CD8-positive, alpha-beta memory T cell (primary cell): ENCODE measurements around the gene CRYBA2. TPM values are rescaled to one million over a fixed set of nuclear protein-coding genes. Genes with fewer than 3 reads are reported as not detected.
A peak's percentile ranks its signal among the peaks of the same experiment; 100 is the strongest.

Source experiments
- CTCF ChIA-PET: fragments of 350-600 bp; sonication (Branson Sonifier 250); formaldehyde crosslinking; loops from one replicate; lab custom pipeline; 2021; ENCODE audit warnings: antibody characterized with exemption; lab: Charles Lee
- POLR2A ChIA-PET: fragments of 350-600 bp; sonication (Branson Sonifier 250); formaldehyde crosslinking; loops from one replicate; lab custom pipeline; 2021; ENCODE audit warnings: antibody characterized with exemption; lab: Charles Lee
- DNase-seq, 5 donors: peaks; one replicate each; pipeline versions ENCODE4 v3.0.0 to v3.0.0-alpha.2; 2020 to 2022; ENCODE audit warnings: mixed read lengths in 1 of 5
- H3K27ac ChIP-seq: one replicate; pipeline ENCODE4 v1.7.0; 2013; ENCODE audit warnings: low read depth, mild to moderate bottlenecking, low read length, moderate library complexity
- H3K27me3 ChIP-seq: 2 replicates; pipeline ENCODE4 v1.7.0; 2013; ENCODE audit warnings: low read length, mild to moderate bottlenecking; ENCODE audit not compliant: insufficient read depth, poor library complexity, severe bottlenecking
- H3K36me3 ChIP-seq: 2 replicates; pipeline ENCODE4 v1.7.0; 2013; ENCODE audit warnings: mild to moderate bottlenecking, low read length, moderate library complexity; ENCODE audit not compliant: insufficient read depth
- H3K4me1 ChIP-seq: 2 replicates; pipeline ENCODE4 v1.7.0; 2013; ENCODE audit warnings: mild to moderate bottlenecking, low read length, moderate library complexity; ENCODE audit not compliant: insufficient read depth
- H3K4me3 ChIP-seq: 2 replicates; pipeline ENCODE4 v1.7.0; 2013; ENCODE audit warnings: mild to moderate bottlenecking, low read length
- H3K9me3 ChIP-seq: 2 replicates; pipeline ENCODE4 v1.7.0; 2013; ENCODE audit warnings: mild to moderate bottlenecking, low read length
- H3K27ac Mint-ChIP-seq, 8 donors: one replicate each; pipeline ENCODE4 v1.8.0; 2020 to 2021; ENCODE audit warnings: mixed read lengths in 8 of 8, mild to moderate bottlenecking in 6 of 8, inconsistent platforms in 3 of 8, moderate library complexity in 3 of 8
- H3K27me3 Mint-ChIP-seq, 2 donors: one replicate each; pipeline ENCODE4 v1.8.0; 2020 to 2021; ENCODE audit warnings: mixed read lengths in 2 of 2, mild to moderate bottlenecking in 1 of 2, moderate library complexity in 1 of 2
- H3K36me3 Mint-ChIP-seq, 3 donors: one replicate each; pipeline ENCODE4 v1.8.0; 2020 to 2021; ENCODE audit warnings: mixed read lengths in 3 of 3, inconsistent platforms in 1 of 3, mild to moderate bottlenecking in 1 of 3
- H3K4me1 Mint-ChIP-seq, 3 donors: one replicate each; pipeline ENCODE4 v1.8.0; 2020 to 2021; ENCODE audit warnings: mixed read lengths in 3 of 3, inconsistent platforms in 1 of 3, mild to moderate bottlenecking in 1 of 3
- H3K4me3 Mint-ChIP-seq, 7 donors: one replicate each; pipeline ENCODE4 v1.8.0; 2020 to 2021; ENCODE audit warnings: mixed read lengths in 7 of 7, mild to moderate bottlenecking in 6 of 7, moderate library complexity in 4 of 7, inconsistent platforms in 2 of 7
- H3K9me3 Mint-ChIP-seq, 5 donors: one replicate each; pipeline ENCODE4 v1.8.0; 2020 to 2022; ENCODE audit warnings: mixed read lengths in 5 of 5, mild to moderate bottlenecking in 3 of 5, moderate library complexity in 2 of 5, inconsistent platforms in 1 of 5
- polyA plus RNA-seq: library from polyadenylated mRNA; unstranded; fragments of 300-500 nt; fragmentation: Illumina TruSeq; gene quantifications from one replicate; pipeline ENCODE4 v1.2.3, GENCODE V29; 2021
- total RNA-seq, 2 experiments: library from RNA; stranded (reverse); gene quantifications; one replicate each; pipeline ENCODE4 v1.2.3, GENCODE V29; 2021

Gene CRYBA2
- total and polyA plus RNA-seq, 3 experiments from 2014 or later, result not detected

DNA sequence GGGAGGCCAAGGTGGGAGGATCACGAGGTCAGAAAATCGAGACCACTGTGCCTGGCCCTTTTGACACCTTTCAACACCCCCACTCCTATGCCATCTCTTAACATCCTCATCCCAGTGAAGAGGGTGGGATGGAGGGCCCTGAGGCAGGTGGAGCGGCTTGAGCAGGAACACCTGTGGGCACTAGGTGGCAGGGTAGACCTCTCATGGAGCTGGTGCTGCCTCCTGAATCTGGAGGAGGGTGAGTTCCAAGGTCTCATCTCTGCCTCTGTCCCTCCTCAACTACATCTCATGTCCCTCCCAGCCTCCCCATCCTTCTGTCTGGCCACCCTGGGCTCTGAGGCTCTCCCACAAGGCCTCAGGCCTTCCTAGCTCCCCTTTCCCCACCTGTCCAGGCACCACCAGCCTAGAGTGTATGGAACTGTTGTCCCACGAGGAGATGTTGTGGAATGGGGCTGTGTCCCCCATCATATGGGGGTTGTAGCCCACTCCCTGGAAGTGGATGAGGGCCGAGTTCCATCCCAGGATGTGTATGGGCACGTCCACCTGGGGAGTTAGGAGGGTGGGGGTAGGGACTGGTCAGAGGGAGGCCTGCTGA, 17.0 kb upstream of the CRYBA2 start:
- H3K9me3 Mint-ChIP-seq, result peaks cover 0 to 1% (median 0%) of the 10 kb centered on the region in 5 donors
- no peak overlapping the region for H3K27ac Mint-ChIP-seq
- H3K9me3 ChIP-seq, result no peaks in the 10 kb centered on the region
- no peaks in the 10 kb centered on the region for H3K36me3 ChIP-seq
- no peaks in the 10 kb centered on the region for H3K4me1 Mint-ChIP-seq
- H3K27me3 ChIP-seq, result peaks cover 5% of the 10 kb centered on the region
- no peaks in the 10 kb centered on the region for H3K4me1 ChIP-seq
- ChIA-PET POLR2A (no interaction called here), CTCF (interaction anchor here (1.0 to 1.7 kb wide), 2 partner anchors 19 to 30 kb away, joined by 5 read pairs; no protein-coding TSS in a partner anchor)
- H3K27ac ChIP-seq, result no peak overlapping the region
- H3K36me3 Mint-ChIP-seq, result peaks cover 0 to 1% (median 0%) of the 10 kb centered on the region in 3 donors
- peaks cover 39 to 66% of the 10 kb centered on the region in 2 donors for H3K27me3 Mint-ChIP-seq
- no peak overlapping the region for H3K4me3 ChIP-seq
- no peak overlapping the region for H3K4me3 Mint-ChIP-seq
- DNase-seq, result no peak

DNA sequence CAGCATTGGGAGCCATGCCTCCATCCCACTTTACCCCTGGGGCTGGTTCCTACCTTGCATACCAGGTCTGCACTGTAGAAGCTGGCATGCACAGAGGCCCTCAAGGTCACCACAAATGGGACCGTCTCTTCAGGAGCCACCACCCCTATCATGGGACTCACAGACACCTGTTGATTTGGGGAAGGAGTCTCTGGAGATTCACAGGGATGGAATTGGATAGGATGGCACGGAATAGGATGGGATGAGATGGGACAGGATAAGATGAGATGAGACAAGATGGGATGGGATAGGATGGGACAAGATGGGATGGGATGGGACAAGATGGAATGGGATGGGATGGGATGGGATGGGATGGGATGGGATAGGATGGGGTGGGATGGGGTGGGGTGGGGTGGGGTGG, 16.1 kb upstream of the CRYBA2 start:
- no peak overlapping the region for H3K27ac Mint-ChIP-seq
- no peaks in the 10 kb centered on the region for H3K36me3 ChIP-seq
- H3K4me1 Mint-ChIP-seq, result no peaks in the 10 kb centered on the region
- POLR2A ChIA-PET, result no interaction called here
- no peak overlapping the region for H3K27ac ChIP-seq
- H3K4me3 ChIP-seq, result no peak overlapping the region
- DNase-seq, result no peak
- H3K36me3 Mint-ChIP-seq, result peaks cover 0 to 1% (median 0%) of the 10 kb centered on the region in 3 donors
- CTCF ChIA-PET, result no interaction called here
- H3K27me3 ChIP-seq, result peaks cover 7% of the 10 kb centered on the region
- peaks cover 0 to 1% (median 0%) of the 10 kb centered on the region in 5 donors for H3K9me3 Mint-ChIP-seq
- H3K4me3 Mint-ChIP-seq, result no peak overlapping the region
- H3K4me1 ChIP-seq, result no peaks in the 10 kb centered on the region
- peaks cover 44 to 72% of the 10 kb centered on the region in 2 donors for H3K27me3 Mint-ChIP-seq
- H3K9me3 ChIP-seq, result no peaks in the 10 kb centered on the region

DNA sequence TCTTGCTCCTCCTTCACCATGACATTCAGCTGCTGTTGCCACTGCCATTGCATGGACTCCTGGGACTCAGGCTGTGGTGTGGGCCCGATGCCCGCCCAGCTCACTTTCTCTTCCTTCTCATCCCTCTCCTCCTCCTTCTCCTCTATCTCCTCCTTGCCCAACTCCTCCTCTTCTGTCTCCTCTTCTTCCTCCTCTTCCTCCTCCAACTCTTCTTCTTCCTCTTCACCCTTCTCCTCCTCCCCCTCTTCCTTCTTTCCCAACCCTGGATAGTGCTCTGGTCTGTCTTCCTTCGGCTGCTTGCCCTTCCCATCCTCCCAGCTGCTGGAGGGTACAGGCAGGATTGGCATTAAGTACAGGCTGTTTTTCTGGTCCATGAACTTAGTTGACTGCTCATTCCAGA, 10.8 kb upstream of the CRYBA2 start:
- Mint-ChIP-seq H3K9me3 (no peaks in the 10 kb centered on the region), H3K27ac (no peak overlapping the region), H3K36me3 (peaks cover 0 to 1% (median 0%) of the 10 kb centered on the region in 3 donors), H3K4me1 (peaks cover 7 to 22% (median 15%) of the 10 kb centered on the region in 3 donors), H3K4me3 (peak overlapping the region in 4 of 7 donors; percentile 45 to 78 (median 50)), H3K27me3 (peaks cover 64 to 70% of the 10 kb centered on the region in 2 donors)
- DNase-seq, result no peak
- Histone ChIP-seq H3K27ac (no peak overlapping the region), H3K4me1 (peaks cover 16% of the 10 kb centered on the region), H3K27me3 (peaks cover 42% of the 10 kb centered on the region), H3K9me3 (no peaks in the 10 kb centered on the region), H3K4me3 (no peak overlapping the region), H3K36me3 (no peaks in the 10 kb centered on the region)
- CTCF ChIA-PET, result interaction anchor here (3.4 kb wide), 1 partner anchor 9 kb away, joined by 13 read pairs; no protein-coding TSS in a partner anchor
- POLR2A ChIA-PET, result no interaction called here

DNA sequence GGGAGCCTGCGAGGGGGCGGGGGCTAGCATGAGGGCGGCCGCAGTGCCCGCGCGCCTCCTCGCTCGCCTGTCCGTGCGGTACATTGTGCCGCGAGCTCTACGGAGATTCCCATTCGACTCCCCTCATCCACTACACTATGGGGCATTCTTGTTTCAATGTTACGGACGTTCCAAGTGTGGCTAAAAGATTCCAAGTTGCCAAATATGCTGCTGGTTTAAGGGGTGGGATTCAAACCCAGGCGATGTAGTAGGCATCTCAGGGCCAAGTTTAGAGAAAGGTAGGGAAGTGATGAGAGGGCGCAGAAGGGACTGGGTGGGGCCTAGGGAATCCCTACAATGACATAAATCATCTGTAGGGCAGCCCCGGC, 10.0 kb upstream of the CRYBA2 start:
- ChIA-PET CTCF (interaction anchor here (2.3 to 3.4 kb wide), 2 partner anchors 9 to 27 kb away, joined by 9 to 13 read pairs; no protein-coding TSS in a partner anchor), POLR2A (no interaction called here)
- peaks cover 16% of the 10 kb centered on the region for H3K4me1 ChIP-seq
- Mint-ChIP-seq H3K9me3 (no peaks in the 10 kb centered on the region), H3K4me3 (peak overlapping the region in 6 of 7 donors; percentile 41 to 78 (median 59)), H3K27me3 (peaks cover 63 to 71% of the 10 kb centered on the region in 2 donors), H3K27ac (peak overlapping the region in 1 of 8 donors; percentile 61), H3K36me3 (peaks cover 0 to 1% (median 0%) of the 10 kb centered on the region in 3 donors), H3K4me1 (peaks cover 7 to 22% (median 15%) of the 10 kb centered on the region in 3 donors)
- H3K9me3 ChIP-seq, result no peaks in the 10 kb centered on the region
- no peak for DNase-seq
- peaks cover 42% of the 10 kb centered on the region for H3K27me3 ChIP-seq
- H3K36me3 ChIP-seq, result no peaks in the 10 kb centered on the region
- H3K4me3 ChIP-seq, result no peak overlapping the region
- H3K27ac ChIP-seq, result no peak overlapping the region

DNA sequence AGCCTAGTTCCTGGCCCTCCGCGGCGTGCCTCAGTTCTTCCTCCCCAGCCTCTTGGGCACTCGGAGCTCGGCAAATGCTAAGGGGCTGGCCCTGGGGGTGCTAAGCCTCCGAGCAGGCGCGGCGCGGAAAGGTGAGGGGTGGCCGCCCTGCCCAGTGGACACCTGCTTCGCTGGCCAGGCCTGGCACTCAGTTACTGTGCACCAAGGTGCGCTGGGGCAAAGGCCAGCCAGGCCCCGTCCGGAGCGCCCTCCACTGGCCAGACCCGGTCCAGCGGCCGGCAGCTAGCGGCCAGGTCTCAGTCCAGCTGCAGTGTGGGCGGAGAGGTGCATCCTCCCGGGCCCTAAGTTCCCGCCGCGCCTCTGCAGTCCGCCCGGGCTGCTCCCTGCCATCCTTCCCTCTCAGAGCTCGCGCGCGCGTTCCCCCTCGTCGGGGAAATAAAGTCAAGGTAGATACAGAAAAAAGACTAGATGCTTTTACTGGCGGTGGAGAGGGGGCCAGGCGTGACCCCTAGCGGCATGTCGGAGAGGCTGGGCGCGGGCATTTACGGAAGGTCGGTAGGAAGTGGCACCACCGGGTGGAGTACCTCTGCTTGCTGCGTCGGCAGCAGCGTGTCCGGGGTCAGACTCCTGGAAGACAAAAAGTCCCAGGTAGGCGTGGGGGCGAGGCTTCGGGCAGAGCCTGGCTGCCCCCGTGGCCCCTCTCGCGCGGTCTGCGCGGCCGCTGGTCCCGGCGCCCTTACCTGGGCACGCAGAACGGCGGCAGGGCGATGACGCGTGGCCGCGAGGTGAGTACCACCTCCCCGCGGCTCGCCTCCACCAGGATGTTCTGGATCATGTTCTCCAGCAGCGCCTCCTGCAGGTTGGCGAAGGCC, 9.4 kb upstream of the CRYBA2 start:
- DNase-seq, result peak in 4 of 5 donors; percentile 17 to 63 (median 35)
- Histone ChIP-seq H3K9me3 (no peaks in the 10 kb centered on the region), H3K27me3 (peaks cover 42% of the 10 kb centered on the region), H3K36me3 (no peaks in the 10 kb centered on the region), H3K4me3 (peak overlapping the region; percentile 15), H3K4me1 (peaks cover 16% of the 10 kb centered on the region), H3K27ac (no peak overlapping the region)
- no peak overlapping the region for H3K27ac Mint-ChIP-seq
- peaks cover 0 to 1% (median 0%) of the 10 kb centered on the region in 3 donors for H3K36me3 Mint-ChIP-seq
- ChIA-PET CTCF (interaction anchor here (1.1 to 3.4 kb wide), 4 partner anchors 8 to 127 kb away, joined by 4 to 13 read pairs (median 8); no protein-coding TSS in a partner anchor), POLR2A (interaction anchor here (0.9 kb wide), 1 partner anchor 27 kb away, joined by 3 read pairs; no protein-coding TSS in a partner anchor)
- peak overlapping the region in 6 of 7 donors; percentile 66 to 90 (median 78) for H3K4me3 Mint-ChIP-seq
- H3K4me1 Mint-ChIP-seq, result peaks cover 7 to 22% (median 15%) of the 10 kb centered on the region in 3 donors
- H3K27me3 Mint-ChIP-seq, result peaks cover 63 to 72% of the 10 kb centered on the region in 2 donors
- no peaks in the 10 kb centered on the region for H3K9me3 Mint-ChIP-seq

DNA sequence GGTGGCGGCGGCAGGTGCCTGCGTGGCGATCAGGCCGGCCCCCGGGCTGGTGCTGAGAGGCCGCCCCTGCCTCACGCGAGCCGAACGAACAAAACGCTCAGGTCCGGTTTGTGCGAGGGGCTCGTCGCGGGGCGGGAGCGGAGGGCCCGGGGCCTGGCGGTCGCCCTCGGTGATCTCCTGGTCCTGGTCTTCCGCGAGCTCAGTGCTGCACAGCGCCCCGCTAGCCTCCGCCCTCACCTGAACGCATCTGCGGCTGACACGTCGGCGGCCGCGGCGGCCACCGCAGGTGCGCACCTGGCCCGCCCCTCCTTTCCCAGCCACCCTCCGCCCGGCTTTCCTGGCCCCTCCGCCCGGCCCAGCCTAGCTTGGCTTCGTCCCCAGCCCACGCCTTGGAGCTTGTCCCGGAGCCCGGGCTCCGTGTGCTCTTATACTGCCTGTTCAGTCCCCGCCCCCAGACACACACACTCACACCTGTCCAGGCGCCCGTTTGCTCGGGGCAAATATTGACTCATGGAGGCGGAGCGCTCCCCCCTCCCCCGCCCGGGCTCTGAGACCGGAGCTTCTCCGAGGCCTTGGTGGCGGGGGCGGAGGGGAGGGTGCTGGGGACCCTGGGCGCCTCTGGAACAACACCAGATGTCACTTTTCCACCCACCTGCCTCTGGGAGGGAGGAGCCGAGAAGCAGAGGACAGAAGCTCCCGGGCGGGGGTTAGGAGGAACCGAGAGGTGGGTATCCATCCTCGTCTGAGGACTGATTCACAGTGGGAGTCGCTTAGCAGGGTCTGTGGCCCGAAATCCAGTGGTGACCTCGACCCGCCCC, 8.6 kb upstream of the CRYBA2 start:
- POLR2A ChIA-PET, result interaction anchor here (0.9 to 1.1 kb wide), 2 partner anchors 9 to 28 kb away, joined by 3 read pairs; no protein-coding TSS in a partner anchor
- Mint-ChIP-seq H3K4me1 (peaks cover 8 to 22% (median 15%) of the 10 kb centered on the region in 3 donors), H3K36me3 (peaks cover 0 to 1% (median 0%) of the 10 kb centered on the region in 3 donors), H3K27ac (no peak overlapping the region), H3K4me3 (peak overlapping the region; percentile 16 to 80 (median 43)), H3K27me3 (peaks cover 61 to 73% of the 10 kb centered on the region in 2 donors), H3K9me3 (no peaks in the 10 kb centered on the region)
- Histone ChIP-seq H3K27ac (no peak overlapping the region), H3K4me1 (peaks cover 16% of the 10 kb centered on the region), H3K4me3 (no peak overlapping the region), H3K9me3 (no peaks in the 10 kb centered on the region), H3K27me3 (peaks cover 46% of the 10 kb centered on the region), H3K36me3 (no peaks in the 10 kb centered on the region)
- DNase-seq, result no peak
- CTCF ChIA-PET, result interaction anchor here (1.1 to 2.3 kb wide), 3 partner anchors 22 to 126 kb away, joined by 4 to 9 read pairs (median 8); no protein-coding TSS in a partner anchor

DNA sequence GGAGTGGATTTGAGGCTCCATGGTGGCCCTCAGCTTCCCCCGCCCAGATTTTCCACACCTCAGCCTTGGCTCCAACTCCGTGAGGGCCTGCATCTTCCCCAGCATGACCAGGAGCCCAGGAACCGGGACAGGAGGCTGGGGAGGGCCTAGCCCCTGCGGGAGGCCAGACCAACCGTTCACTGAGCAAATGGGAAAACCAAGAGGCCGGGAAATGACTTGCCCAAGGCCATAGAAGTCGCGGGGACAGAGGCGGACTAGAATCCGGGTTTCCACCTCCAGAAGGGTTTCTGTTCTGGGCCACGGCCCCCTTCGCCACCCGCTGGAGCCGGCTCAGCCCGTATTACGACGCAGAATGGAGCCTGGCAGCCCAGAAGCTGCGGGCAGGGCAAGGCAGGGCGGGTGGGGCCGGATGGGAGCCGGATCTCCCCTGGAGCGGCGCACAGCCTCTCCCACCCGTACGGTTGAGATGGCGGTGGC, 7.9 kb upstream of the CRYBA2 start:
- no peaks in the 10 kb centered on the region for H3K9me3 ChIP-seq
- Mint-ChIP-seq H3K4me3 (peak overlapping the region in 3 of 7 donors; percentile 28 to 41 (median 40)), H3K9me3 (no peaks in the 10 kb centered on the region), H3K36me3 (peaks cover 0 to 1% (median 0%) of the 10 kb centered on the region in 3 donors), H3K27me3 (peaks cover 60 to 74% of the 10 kb centered on the region in 2 donors), H3K4me1 (peaks cover 8 to 24% (median 15%) of the 10 kb centered on the region in 3 donors), H3K27ac (no peak overlapping the region)
- H3K27me3 ChIP-seq, result peaks cover 51% of the 10 kb centered on the region
- no peak for DNase-seq
- H3K4me3 ChIP-seq, result no peak overlapping the region
- no peaks in the 10 kb centered on the region for H3K36me3 ChIP-seq
- H3K27ac ChIP-seq, result no peak overlapping the region
- H3K4me1 ChIP-seq, result peaks cover 19% of the 10 kb centered on the region
- ChIA-PET CTCF (interaction anchor here (2.0 to 2.3 kb wide), 2 partner anchors 21 to 29 kb away, joined by 8 to 9 read pairs; no protein-coding TSS in a partner anchor), POLR2A (interaction anchor here (1.1 kb wide), 1 partner anchor 8 kb away, joined by 3 read pairs; no protein-coding TSS in a partner anchor)
